GM10266 (cell line): ENCODE results near the gene SLC22A23.
A peak's percentile ranks its signal among the peaks of the same experiment; 100 is the strongest.

Source experiments
- DNase-seq: peaks from one replicate; pipeline ENCODE4 v3.0.0; 2012; ENCODE audit errors: extremely low spot score
- TF ChIP-seq, protein P1 (sequence below): IDR thresholded peaks from 2 replicates; pipeline ENCODE4 v1.5.1; 2012; ENCODE audit warnings: mild to moderate bottlenecking, low read depth; ENCODE audit not compliant: control insufficient read depth, insufficient read depth; ENCODE audit errors: missing control alignments

SLC22A23 gene

DNA sequence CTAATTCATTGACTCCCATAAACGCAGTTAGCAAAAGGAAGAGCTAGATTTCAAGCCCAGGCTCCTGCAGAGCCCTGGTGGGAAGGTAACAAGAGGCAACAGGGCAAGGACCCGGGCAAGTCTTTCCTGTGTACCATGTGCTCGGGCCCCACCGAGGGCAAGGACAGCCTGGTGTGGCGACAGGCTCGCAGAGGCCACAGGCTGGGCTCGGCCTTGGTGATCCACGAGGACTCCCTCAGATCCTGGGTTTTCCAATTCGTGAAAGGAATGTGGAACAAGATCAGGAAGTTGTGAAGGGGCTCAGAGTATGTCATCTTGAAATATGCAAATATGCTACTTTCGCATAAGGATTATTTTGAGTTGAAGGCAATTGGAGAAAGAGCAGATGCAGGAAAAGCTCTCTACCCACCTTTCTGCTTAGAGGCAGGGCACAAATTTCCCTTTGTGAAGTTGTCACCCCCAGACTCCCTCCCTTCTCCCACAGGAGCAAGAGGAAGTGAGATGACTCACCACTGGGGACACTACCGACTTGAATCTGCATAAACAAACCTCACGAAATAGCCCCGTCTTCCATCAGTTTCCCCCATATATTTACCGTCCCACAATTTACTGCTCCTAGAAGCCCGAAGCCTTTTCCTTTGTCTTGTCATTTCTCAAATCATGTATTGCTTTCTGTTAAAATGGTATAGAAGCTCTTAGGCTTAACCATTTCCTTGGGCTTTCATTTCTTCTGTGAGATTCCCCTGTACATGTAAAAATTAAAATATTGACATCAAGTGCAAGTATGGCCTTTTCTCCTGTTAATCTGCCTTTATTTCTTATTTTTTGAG is 119.1 kb downstream of the SLC22A23 start:
- TF ChIP-seq, protein P1, sequence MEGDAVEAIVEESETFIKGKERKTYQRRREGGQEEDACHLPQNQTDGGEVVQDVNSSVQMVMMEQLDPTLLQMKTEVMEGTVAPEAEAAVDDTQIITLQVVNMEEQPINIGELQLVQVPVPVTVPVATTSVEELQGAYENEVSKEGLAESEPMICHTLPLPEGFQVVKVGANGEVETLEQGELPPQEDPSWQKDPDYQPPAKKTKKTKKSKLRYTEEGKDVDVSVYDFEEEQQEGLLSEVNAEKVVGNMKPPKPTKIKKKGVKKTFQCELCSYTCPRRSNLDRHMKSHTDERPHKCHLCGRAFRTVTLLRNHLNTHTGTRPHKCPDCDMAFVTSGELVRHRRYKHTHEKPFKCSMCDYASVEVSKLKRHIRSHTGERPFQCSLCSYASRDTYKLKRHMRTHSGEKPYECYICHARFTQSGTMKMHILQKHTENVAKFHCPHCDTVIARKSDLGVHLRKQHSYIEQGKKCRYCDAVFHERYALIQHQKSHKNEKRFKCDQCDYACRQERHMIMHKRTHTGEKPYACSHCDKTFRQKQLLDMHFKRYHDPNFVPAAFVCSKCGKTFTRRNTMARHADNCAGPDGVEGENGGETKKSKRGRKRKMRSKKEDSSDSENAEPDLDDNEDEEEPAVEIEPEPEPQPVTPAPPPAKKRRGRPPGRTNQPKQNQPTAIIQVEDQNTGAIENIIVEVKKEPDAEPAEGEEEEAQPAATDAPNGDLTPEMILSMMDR, result no peak
- peak; percentile 38 for DNase-seq

DNA sequence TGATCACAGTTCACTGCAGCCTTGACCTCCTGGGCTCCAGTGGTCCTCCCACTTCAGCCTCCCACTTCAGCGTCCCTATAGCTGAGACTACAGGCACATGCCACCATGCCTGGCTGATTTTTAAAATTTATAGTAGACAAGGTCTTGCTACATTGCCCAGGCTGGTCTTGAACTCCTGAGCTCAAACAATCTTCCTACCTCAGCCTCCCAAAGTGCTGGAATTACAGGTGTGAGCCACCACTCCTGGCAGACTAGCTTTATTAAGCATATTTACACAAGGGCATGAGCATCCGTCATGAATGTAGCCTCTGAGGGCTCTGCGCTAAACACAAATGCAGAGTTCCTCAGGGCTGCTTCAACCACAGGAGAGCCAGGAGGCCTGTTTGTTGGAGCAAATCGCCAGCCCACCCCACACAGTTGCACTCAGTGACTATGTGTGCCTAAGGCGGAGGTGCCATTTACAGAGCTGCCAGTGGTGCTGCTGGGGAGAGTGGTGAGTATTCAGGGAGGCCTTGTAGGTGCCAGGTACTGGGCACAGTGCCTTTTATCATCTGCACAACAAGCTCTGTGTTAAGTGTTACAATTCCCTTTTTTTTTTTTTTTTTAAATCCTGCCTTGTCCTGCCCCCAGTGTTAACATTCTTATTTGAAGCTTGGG is 119.9 kb downstream of the SLC22A23 start:
- no peak for DNase-seq
- TF ChIP-seq, protein P1, result no peak

DNA sequence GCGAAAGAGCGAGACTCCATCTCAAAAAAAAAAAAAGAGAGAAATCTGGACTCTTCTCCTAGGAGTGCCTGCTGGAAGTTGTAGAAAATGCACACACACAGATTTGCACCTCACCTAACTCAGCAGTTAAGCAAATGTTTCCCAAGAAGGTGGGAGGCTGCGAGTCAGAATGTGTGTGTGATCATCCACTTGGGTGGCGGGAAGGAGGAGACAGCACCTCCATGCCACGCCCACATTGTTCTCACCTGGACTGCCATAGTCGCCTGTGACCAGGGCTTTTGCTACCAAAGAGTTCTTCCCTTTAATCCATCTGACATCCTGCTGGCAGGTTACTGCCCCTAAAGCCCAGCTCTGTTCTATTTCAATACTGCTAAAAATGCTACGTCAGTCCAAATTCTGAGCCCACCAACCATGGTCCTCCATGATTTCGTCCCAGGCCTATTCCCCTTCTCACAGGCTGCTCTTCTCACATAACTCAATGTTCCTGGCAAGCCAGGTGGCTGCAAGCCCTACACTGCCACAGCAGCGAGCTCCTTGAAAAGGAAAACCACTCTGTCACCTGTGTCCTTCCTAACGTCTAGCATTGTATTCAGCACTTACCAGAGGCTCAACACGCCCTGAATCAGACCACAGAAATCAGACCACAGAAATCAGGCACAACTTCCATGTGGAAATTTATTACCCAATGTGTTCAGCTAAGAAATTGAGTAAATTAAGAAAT is 120.6 kb downstream of the SLC22A23 start:
- TF ChIP-seq, protein P1, result no peak
- DNase-seq, result no peak

DNA sequence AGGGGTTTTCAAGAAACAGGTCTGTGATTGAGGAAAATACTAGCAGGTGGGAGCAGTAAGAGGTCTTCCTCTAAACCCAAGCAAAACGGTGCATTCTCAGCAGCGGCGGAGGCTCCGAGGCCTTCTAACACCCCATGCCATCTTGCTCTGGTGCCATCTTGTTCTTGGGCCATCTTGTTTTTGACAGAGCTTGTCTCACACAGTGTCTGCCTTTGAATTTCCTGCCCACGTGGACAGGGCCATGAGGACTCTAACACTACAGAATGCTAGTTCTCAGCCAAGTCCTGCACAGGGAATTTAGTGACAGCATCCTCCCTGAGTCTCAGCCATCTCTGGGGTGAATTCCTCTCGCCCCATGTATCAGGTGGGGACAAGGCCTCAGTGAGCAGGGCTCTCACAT is 121.7 kb downstream of the SLC22A23 start:
- DNase-seq, result no peak
- TF ChIP-seq, protein P1, result no peak

DNA sequence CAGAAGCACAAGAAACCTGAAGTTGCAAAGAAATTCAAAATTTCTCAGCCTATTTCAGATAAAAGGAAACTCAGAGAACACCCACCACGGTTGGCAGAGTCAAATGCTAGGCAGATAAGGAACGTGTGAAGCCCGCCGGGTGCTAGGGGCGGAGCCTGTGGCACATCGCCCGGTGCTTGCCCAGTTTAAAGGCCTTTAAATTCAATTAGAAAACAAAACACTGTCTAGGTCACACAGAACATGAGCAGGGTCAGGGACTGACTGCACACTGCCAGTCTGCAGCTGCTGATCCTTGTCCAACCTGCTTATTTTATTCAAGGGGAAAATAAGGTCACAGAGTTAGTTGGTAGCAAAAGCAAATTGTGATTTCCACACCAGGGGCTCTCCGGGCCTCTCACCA is 122.3 kb downstream of the SLC22A23 start:
- no peak for DNase-seq
- TF ChIP-seq, protein P1, result no peak

DNA sequence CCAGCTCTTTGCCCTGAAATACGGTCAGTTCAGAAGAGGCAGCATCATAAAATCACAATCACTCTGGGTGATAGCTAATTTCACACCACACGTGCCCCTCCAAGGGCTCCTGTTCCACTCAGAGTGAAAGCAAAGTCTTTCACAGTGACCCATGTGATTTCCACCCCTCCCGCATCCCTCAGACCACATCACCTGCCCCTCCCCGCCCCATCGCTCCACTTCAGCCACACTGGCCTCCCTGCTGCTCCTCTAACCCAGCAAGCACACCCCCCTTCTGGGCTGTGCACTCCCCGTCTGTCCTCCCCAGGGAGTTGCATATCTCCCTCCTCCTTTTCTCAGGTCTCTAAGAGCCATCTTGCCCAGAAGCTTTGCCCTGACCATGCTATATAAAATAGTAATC is 123.6 kb downstream of the SLC22A23 start:
- TF ChIP-seq, protein P1, result no peak
- DNase-seq, result peak; percentile 58
